GM12878 (cell line): ENCODE results near the gene EMID1. TPM values are rescaled to one million over a fixed set of nuclear protein-coding genes. Genes with fewer than 3 reads are reported as not detected.

Source experiments
- ATAC-seq: fragments of 200-7000 bp; cut with Tn5 transposase; 3 replicates; pipeline ENCODE4 v1.9.1; 2020; ENCODE audit warnings: mild to moderate bottlenecking, moderate library complexity
- BruUV-seq: library from RNA; stranded (reverse); fragments of 400-500 nt; replicated peaks from 2 replicates; lab custom pipeline; 2021; lab: Mats Ljungman, UMichigan
- CTCF ChIA-PET: fragments of 300-600 bp; sonication (Branson Sonifier 250); formaldehyde crosslinking; extraction: SDS; loops from one replicate; lab custom pipeline; 2021; ENCODE audit warnings: inconsistent platforms; lab: Yijun Ruan, JAX
- POLR2A ChIA-PET: fragments of 350-600 bp; formaldehyde crosslinking; extraction: SDS; loops from one replicate; lab custom pipeline; 2021; ENCODE audit warnings: inconsistent platforms; lab: Charles Lee
- RAD21 ChIA-PET: fragments of 300-600 bp; sonication (Branson Sonifier 250); formaldehyde crosslinking; loops from one replicate; lab custom pipeline; 2023; ENCODE audit warnings: antibody characterized with exemption; ENCODE audit not compliant: unreplicated experiment; lab: Charles Lee
- SMC1A ChIA-PET: fragments of 300-600 bp; sonication (Branson Sonifier 250); formaldehyde crosslinking; loops from one replicate; lab custom pipeline; 2023; ENCODE audit not compliant: unreplicated experiment, uncharacterized antibody; lab: Charles Lee
- DNase-seq: peaks from one replicate; pipeline ENCODE4 v3.0.0-alpha.2; 2011; ENCODE audit warnings: low read depth, low spot score
- FAIRE-seq: peaks from 3 replicates; lab custom pipeline; 2011; peaks lifted over from hg19 to GRCh38; lab: Jason Lieb, UNC
- H2AFZ ChIP-seq: 2 replicates; pipeline ENCODE4 v1.6.0; 2011; ENCODE audit warnings: low read depth, low read length, control low read depth; ENCODE audit not compliant: control insufficient read depth
- H3K27ac ChIP-seq: 2 replicates; pipeline ENCODE4 v1.5.1; 2011; ENCODE audit warnings: control low read depth; ENCODE audit not compliant: control insufficient read depth, insufficient read depth
- H3K27me3 ChIP-seq, 2 experiments: replicated peaks in 1 of 2; 2 replicates each; pipeline versions ENCODE4 v1.6.0 to v1.6.1; 2011; ENCODE audit warnings: low read length in 1 of 2; ENCODE audit not compliant: control insufficient read depth in 2 of 2, insufficient read depth in 2 of 2
- H3K36me3 ChIP-seq, 2 experiments: 2 replicates each; pipeline ENCODE4 v1.5.1; 2011; ENCODE audit warnings: low read length in 1 of 2; ENCODE audit not compliant: control insufficient read depth in 2 of 2, insufficient read depth in 2 of 2
- H3K4me1 ChIP-seq: 2 replicates; pipeline ENCODE4 v1.6.1; 2011; ENCODE audit warnings: mild to moderate bottlenecking, low read length, moderate library complexity, mixed read lengths; ENCODE audit not compliant: control insufficient read depth, insufficient read depth
- H3K4me2 ChIP-seq: 2 replicates; pipeline ENCODE4 v1.6.0; 2011; ENCODE audit warnings: control low read depth; ENCODE audit not compliant: control insufficient read depth, insufficient read depth
- H3K4me3 ChIP-seq: fragments of 200-600 bp; sonication (generic); 2 replicates; pipeline ENCODE4 v1.5.1; 2016
- H3K79me2 ChIP-seq: 2 replicates; pipeline ENCODE4 v1.6.0; 2011; ENCODE audit warnings: low read length; ENCODE audit not compliant: control insufficient read depth, insufficient read depth
- H3K9ac ChIP-seq: 2 replicates; pipeline ENCODE4 v1.8.0; 2011; ENCODE audit warnings: low read length, control low read depth, mixed read lengths; ENCODE audit not compliant: control insufficient read depth, insufficient read depth
- H3K9me3 ChIP-seq: replicated peaks from 3 replicates; pipeline ENCODE4 v1.5.1; 2011; ENCODE audit warnings: mild to moderate bottlenecking, low read length; ENCODE audit not compliant: control insufficient read depth, insufficient read depth
- H4K20me1 ChIP-seq: 2 replicates; pipeline ENCODE4 v1.6.0; 2011; ENCODE audit not compliant: control insufficient read depth, insufficient read depth
- CUX1 ChIP-seq: IDR thresholded peaks from 2 replicates; pipeline ENCODE4 v1.6.1; 2012; ENCODE audit warnings: improper control_type of control experiment, low read depth, low read length; ENCODE audit not compliant: insufficient replicate concordance
- EED ChIP-seq: sonication (generic); IDR thresholded peaks from 2 replicates; pipeline ENCODE4 v1.6.1; 2016; ENCODE audit warnings: antibody characterized with exemption, low read depth
- REST ChIP-seq: IDR thresholded peaks from 2 replicates; pipeline ENCODE4 v1.6.1; 2012; ENCODE audit warnings: mild to moderate bottlenecking, low read depth, low read length
- SMAD5 ChIP-seq: IDR thresholded peaks from 2 replicates; pipeline ENCODE4 v1.6.1; 2016; ENCODE audit warnings: antibody characterized with exemption, low read depth
- ZNF384 ChIP-seq: IDR thresholded peaks from 2 replicates; pipeline ENCODE4 v1.6.1; 2012; ENCODE audit warnings: low read depth, mild to moderate bottlenecking, low read length, improper control_type of control experiment, borderline replicate concordance
- WGBS: methylation state at CpG from one replicate; pipeline ENCODE4 v1.1.6; 2016; ENCODE audit warnings: low lambda C conversion rate; ENCODE audit not compliant: insufficient replicate concordance, insufficient coverage; ENCODE audit errors: missing lambda C conversion rate; 5-methylcytosine and 5-hydroxymethylcytosine counted together
- in situ Hi-C: fragments of 300-500 bp; cut with MboI; formaldehyde crosslinking; loops from 9 replicates; pipeline ENCODE4 v1.14.3; 2018; ENCODE audit warnings: mixed read lengths
- intact Hi-C: fragments of 100-400 bp; cut with micrococcal nuclease; formaldehyde crosslinking; loops from one replicate; pipeline ENCODE4 v1.14.2; 2022; ENCODE audit not compliant: unreplicated experiment
- polyA plus RNA-seq, 11 experiments: library from polyadenylated mRNA; depleted of rRNA in 4 of 11; unstranded in 6 of 11; stranded (reverse) in 5 of 11; fragments of >200 nt; fragmentation: Nextera tagmentation in 4 of 11; fragmentation: Illumina TruSeq in 1 of 11; extraction: Ambion mirVana in 4 of 11; extraction: Trizol in 1 of 11; gene quantifications; 1 replicate in 1 of 11; 2 replicates in 10 of 11; pipeline versions ENCODE4 v1.2.1 to v1.2.3, GENCODE V29; 2011 to 2016; ENCODE audit warnings: inconsistent platforms in 2 of 11, missing spikeins in 2 of 11, low read depth in 1 of 11
- total RNA-seq, 4 experiments: library from RNA; depleted of rRNA in 3 of 4; stranded (reverse); fragments of >200 nt in 3 of 4; fragmentation: Illumina TruSeq in 1 of 4; extraction: Trizol in 1 of 4; gene quantifications; 2 replicates each; pipeline versions ENCODE4 v1.2.1 to v1.2.3, GENCODE V29; 2013 to 2021
- TF ChIP-seq, protein P1 (sequence below): fragments of 150-350 bp; IDR thresholded peaks from 2 replicates; pipeline ENCODE4 v1.6.1; 2014; ENCODE audit warnings: mild to moderate bottlenecking, low read depth, low read length

EMID1 gene
- total and polyA plus RNA-seq, 10 of the 15 experiments (the other 5 are each of a cell fraction or from before 2014, with no cell fraction given) = 1.2 to 60.3 (median 12.0) TPM

- TF ChIP-seq CUX1 = no peak
- TF ChIP-seq, all 136 proteins: peak for 0
These were observed 12.7 kb upstream of the EMID1 start (continued) for GRCh38 chr22:29193021-29193420.

DNA sequence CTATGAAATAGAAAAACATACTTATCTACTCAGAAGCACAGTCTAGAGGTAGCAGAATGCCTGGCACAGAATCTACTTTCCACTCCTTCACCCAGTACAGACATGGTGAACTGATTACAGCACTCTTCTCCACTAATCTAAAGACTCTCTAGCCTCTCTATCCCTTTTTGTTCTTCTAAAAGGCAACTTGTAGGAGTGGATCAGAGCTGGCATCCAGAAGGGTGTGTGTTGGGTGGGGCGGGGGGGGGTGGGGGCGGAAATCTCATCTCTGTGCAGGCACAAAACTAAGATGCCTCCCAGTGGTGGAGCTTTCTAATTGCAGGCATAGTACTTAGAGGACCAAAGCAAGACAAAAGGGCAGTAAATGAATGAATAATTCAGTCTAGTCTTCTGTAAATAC lies 11.5 kb upstream of the EMID1 start:
- no peak overlapping the region for H2AFZ ChIP-seq
- H3K79me2 ChIP-seq = no peaks in the 10 kb centered on the region
- in situ Hi-C loops = no loop called here
- H3K27me3 ChIP-seq = no peaks in the 10 kb centered on the region
- FAIRE-seq (no peak), ATAC-seq (no peak; the same call in 2 of the 3 replicates), DNase-seq (no peak)
- whole genome bisulfite sequencing = 51% methylated on average over 2 of the region's 2 CpGs
- H3K4me2 ChIP-seq = no peak overlapping the region
- H4K20me1 ChIP-seq = no peaks in the 10 kb centered on the region
- no peak overlapping the region for H3K27ac ChIP-seq
- no peak overlapping the region for H3K4me3 ChIP-seq
- ChIA-PET CTCF (no interaction called here), SMC1A (interaction anchor here (1.4 to 16.1 kb wide), 2 partner anchors 19 to 26 kb away, joined by 5 to 165 read pairs; no protein-coding TSS in a partner anchor), POLR2A (interaction anchor here (0.6 to 0.7 kb wide), 2 partner anchors 66 to 438 kb away, joined by 5 to 8 read pairs; no protein-coding TSS in a partner anchor), RAD21 (interaction anchor here (1.6 kb wide), 1 partner anchor 8 kb away, joined by 4 read pairs; no protein-coding TSS in a partner anchor)
- intact Hi-C loops = no loop called here
- TF ChIP-seq SMAD5 = no peak
- no peak for TF ChIP-seq EED
- TF ChIP-seq, protein P1, sequence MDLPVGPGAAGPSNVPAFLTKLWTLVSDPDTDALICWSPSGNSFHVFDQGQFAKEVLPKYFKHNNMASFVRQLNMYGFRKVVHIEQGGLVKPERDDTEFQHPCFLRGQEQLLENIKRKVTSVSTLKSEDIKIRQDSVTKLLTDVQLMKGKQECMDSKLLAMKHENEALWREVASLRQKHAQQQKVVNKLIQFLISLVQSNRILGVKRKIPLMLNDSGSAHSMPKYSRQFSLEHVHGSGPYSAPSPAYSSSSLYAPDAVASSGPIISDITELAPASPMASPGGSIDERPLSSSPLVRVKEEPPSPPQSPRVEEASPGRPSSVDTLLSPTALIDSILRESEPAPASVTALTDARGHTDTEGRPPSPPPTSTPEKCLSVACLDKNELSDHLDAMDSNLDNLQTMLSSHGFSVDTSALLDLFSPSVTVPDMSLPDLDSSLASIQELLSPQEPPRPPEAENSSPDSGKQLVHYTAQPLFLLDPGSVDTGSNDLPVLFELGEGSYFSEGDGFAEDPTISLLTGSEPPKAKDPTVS = no peak
- TF ChIP-seq ZNF384 = no peak
- no peak for TF ChIP-seq REST
- no TSS peak for BruUV-seq
- peaks cover 3% of the 10 kb centered on the region; the same call in 2 of the 3 replicates for H3K9me3 ChIP-seq
- H3K9ac ChIP-seq = no peak overlapping the region
- no peaks in the 10 kb centered on the region; the same call in 1 of the 2 replicates for H3K4me1 ChIP-seq
- no peaks in the 10 kb centered on the region; a peak in 1 of 4 replicates for H3K36me3 ChIP-seq
